ENCODE measurements around the gene TBL1X.
A peak's percentile ranks its signal among the peaks of the same experiment; 100 is the strongest.
"Not testable (repeated sequence)": the region's sequence is repeated elsewhere in the genome, so short reads cannot be mapped to it uniquely, and the experiment has no call there.

The TBL1X gene

DNA sequence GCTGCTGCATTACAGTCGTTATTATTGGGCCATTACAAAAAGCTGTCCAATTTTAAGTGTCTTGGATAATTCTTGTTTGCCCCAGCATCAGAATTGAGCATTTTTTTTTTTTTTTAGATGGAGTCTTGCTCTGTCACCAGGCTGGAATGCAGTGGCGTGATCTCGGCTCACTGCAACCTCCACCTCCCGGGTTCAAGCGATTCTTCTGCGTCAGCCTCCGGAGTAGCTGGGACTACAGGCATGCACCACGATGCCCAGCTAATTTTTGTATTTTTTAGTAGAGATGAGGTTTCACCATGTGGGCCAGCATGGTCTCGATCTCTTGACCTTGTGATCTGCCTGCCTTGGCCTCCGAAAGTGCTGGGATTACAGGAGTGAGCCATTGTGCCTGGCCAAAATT, 71.3 kb downstream of the TBL1X start:
- not testable (repeated sequence) for DNase-seq (ENCODE audit: low spot score)

- no peak for DNase-seq (ENCODE audit: low spot score)
These were observed 72.9 kb downstream of the TBL1X start for GRCh38 chrX:9537781-9538180.

DNA sequence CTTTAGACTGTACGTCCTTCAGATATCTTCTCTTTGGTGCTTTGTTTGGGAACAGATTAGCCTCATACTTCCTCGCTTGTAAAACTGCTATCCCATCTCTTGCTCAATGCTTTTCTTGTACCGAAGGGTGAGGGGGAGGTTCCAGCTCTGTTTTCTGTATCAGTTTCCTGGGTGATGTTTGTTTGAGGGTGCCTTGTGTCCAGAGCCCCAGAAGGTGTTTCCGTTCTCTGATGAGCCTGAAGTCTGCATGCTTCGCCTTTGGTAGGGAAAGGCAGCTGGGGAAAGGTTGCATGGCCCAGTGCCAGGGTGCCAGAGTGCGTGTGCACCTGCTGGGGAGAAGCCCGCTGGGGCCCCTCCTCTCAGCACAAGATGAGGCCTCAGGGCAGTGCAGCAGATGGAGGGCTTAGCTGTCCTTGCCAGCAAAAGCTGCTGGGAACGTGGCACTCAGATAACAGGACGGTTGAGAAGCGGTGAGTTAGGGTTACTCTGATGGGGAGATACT, 73.7 kb downstream of the TBL1X start:
- DNase-seq (ENCODE audit: low spot score), result no peak

GRCh38 chrX:9539605-9540387, 74.9 kb downstream of the TBL1X start:
- DNase-seq (ENCODE audit: low spot score), result no peak

- no peak for DNase-seq (ENCODE audit: low spot score)
These were observed 77.4 kb downstream of the TBL1X start for GRCh38 chrX:9542106-9542760.

DNA sequence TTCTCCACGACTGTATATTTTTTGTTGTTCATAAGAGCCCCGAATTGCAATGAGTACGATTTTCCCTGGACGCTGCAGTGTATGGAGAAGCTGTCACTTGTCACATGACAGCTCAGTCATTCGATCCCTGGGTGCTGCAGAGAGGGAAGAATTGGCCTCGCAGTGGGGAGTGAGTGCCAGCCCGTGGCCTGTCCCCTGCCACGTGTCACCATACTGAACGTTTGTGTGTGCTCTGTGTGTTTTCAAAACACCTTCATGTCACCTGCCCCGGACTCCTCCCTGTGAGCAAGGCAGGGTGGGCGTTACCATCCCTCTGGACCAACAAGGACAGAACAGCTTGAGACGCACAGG, 77.9 kb downstream of the TBL1X start:
- no peak for DNase-seq (ENCODE audit: low spot score)

- no peak for DNase-seq (ENCODE audit: low spot score)
These were observed 90.5 kb downstream of the TBL1X start for GRCh38 chrX:9555354-9555753.

GRCh38 chrX:9557091-9557490, 92.2 kb downstream of the TBL1X start:
- no peak for DNase-seq (ENCODE audit: low spot score)

- no peak for DNase-seq (ENCODE audit: low spot score)
These were observed 92.7 kb downstream of the TBL1X start for GRCh38 chrX:9557521-9557920.

- no peak for DNase-seq (ENCODE audit: low spot score)
These were observed 93.8 kb downstream of the TBL1X start for GRCh38 chrX:9558615-9559014.

- DNase-seq (ENCODE audit: low spot score), result no peak
These were observed 95.4 kb downstream of the TBL1X start for GRCh38 chrX:9560219-9560618.

DNA sequence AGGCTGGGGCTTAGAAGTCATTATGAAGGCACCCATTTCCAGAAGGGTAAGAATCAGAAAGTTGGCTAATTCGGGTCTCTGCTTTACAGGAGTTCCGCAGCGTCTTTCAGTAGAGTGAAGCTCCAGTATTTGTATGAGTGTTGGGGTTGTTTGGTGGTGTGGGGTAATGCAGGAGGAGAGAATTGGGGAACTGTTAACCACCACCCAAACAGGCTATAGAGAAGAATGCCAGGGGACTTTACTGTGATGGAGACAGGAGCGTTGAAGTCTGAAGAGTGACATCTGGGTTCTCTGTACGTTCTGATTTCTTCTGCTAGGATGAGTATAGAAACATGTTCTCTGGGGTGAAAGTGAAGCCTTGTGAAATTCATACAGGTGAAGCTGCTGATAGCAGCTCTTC, 96.3 kb downstream of the TBL1X start:
- no peak for DNase-seq (ENCODE audit: low spot score)

- DNase-seq (ENCODE audit: low spot score), result peak; percentile 70
These were observed 98.0 kb downstream of the TBL1X start for GRCh38 chrX:9562851-9563250.

DNA sequence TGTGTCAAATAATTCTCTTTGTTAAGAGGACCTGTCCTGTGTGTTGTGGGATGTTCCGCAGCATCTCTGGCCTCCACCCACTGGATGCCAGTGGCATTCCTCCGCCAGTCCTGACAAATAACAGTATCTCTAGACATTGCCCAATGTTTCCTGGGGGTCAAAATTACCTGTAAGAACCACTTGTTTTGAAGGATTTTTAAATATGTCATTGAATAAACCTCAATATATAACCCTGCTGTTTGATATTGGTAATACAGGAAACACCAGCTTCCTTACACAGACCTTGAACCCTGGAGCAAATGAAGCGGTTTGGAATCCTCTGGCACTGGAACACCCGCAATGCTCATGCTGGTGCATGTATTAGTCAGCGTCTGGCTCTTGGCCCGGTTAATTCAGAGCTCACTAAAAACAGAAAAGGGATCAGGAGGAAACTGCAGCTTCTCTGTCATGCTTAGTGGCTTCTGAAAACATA, 101.3 kb downstream of the TBL1X start:
- peak; percentile 17 for DNase-seq (ENCODE audit: low spot score)

DNA sequence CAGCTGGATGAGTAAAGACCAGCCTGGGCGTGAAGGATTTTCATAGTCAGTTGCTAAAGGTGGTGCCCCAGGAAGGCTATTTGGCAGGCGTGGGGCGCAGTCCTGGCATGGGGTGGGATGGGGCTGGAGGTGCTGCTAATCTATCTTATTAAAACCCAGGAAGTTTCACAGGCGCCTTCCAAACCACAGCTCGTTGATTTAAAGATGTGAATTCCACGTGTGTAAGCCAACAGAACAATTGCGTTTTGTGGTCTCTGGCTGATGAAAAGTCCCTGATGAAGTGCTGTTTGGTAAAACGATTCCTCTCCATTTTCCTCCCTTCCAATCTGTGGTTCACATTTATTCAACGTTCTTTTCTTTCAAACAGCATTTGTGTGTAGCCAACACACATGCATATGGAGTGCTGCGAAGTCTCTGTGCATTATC, 105.0 kb downstream of the TBL1X start:
- DNase-seq (ENCODE audit: low spot score), result no peak

DNA sequence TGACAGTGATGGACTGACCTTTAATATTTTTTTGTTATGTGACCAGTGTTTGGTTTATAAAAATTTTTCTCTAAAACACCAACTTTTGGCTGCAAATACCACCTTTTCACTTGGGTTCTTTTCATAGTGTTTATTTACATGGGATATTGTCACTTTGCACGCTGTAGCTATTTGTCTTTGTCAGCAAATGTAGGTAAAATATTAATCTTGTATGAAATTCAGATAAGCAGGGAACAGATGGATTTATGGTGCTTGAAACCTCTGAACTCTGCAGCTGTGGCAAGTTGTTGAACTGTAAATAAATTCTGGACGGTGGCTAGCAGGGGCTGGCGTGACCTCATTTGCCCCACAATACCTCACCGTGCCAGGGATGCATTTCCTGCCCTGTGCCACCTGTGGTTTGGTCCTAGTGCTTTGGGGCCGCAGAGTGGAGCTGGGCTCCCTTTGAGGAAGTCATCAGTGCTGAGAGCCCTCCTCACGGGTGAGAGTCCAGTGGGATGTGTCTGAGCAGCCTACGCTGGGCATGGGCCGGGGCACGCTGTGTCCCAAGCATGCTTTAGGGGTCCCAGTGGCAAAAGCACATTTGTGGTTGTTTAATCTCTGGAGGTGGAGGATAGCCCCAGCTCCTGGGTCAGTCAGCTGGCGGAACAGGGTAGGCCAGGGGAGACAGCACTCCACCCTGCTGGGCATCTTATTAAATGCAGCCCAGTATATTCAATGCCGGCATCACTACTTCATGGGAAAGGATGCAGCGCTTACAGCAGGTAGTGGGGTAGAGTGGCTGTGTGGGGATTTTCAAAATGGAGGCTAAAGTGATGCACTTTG, 108.6 kb downstream of the TBL1X start:
- DNase-seq (ENCODE audit: low spot score), result peak; percentile 6

GRCh38 chrX:9576059-9576458, 111.2 kb downstream of the TBL1X start:
- no peak for DNase-seq (ENCODE audit: low spot score)

- no peak for DNase-seq (ENCODE audit: low spot score)
These were observed 112.7 kb downstream of the TBL1X start for GRCh38 chrX:9577555-9577954.

DNA sequence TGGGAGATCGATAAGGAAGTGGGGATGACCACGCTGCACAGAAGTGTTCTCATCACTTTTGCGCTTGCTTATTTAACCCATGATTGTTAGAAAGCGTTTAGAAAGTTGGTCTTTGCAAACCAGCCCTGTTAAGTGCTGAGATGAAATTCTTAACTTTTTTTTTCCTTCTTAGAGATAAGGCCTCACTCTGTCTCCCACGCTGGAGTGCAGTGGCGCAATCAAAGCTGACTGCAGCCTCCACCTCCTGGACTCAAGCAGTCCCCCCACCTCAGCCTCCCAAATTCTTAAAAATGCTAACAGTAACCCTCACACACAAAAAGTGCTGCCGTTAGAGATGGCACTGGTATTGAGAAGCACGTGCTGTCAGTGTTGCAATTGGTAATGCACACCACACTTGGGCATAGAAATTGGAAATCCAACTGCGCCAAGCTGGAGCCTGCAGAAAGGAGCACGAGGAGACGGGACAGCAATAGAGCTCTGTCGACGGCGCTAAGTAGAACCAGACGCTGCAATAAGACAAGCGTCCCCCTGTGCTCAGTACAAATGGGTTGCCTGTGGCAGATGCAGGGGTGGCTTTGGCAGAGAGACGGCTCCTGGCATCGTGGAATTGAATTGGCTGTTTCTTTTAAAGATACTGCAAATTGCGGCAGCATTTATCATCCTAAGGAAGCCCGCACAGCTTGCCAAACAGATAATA, 113.4 kb downstream of the TBL1X start:
- DNase-seq (ENCODE audit: low spot score), result no peak

DNA sequence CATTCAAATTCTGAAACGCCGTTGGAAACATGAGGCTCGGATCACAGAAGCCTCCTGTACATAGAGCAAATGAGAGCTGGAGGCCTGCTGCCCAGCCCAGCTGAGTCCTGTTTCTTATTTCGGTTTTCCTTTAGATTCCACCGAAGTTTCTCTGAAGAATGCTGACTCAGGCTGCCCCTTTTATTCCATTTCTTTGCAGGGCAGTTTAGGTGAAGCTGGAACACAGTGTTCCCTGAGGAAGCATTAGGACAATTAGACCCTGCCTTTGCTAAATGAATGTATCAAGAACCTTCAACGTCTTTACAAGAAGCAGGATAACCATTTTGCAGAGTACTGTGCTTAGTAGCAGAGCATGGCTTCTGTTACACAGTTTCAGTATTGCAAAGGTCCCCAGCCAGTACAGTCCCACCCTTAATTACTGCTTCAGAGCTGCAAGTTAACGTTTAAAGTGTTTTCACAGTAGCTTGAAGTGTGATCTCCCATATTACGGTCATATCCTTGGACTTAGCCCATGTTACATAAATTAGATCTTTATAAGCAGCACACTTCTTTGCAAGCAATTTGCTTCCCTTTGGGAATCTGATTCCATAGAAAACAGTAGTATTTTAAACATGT, 117.0 kb downstream of the TBL1X start:
- DNase-seq (ENCODE audit: low spot score), result no peak

- DNase-seq (ENCODE audit: low spot score), result no peak
These were observed 118.1 kb downstream of the TBL1X start for GRCh38 chrX:9582956-9583355.

DNA sequence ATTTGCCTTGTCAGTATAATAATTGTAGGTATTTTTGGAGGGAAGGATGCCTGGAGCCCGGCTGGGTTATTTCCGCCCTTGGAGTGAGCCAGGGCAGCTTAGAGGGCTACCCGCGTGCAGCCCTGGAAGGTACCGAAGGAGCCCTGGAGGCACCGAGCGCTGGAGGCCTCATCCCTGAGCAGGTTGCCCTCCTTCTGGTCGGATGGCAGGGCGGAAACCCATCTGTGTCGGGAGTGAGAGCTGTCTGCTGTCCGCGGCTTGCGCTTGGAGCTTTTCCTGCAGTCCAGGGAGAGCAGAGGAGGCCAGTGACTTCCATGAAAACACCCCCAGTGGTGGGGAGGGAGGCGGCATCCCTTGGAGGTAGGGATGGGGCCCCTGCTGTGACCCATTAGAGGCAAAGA, 122.1 kb downstream of the TBL1X start:
- no peak for DNase-seq (ENCODE audit: low spot score)

All from SW480 (cell line).